HepG2 (cell line): ENCODE data around the gene MRPS25. TPM values are rescaled to one million over a fixed set of nuclear protein-coding genes. Genes with fewer than 3 reads are reported as not detected.

Experiments
- ARHGAP35 ChIP-seq: sonication (generic); formaldehyde crosslinking; IDR thresholded peaks from 2 replicates; pipeline ENCODE4 v1.9.0; 2022; ENCODE audit warnings: mild to moderate bottlenecking, inconsistent platforms, moderate library complexity, missing genetic modification reagents, borderline replicate concordance
- ATF7-NPFF ChIP-seq: sonication (generic); formaldehyde crosslinking; IDR thresholded peaks from 2 replicates; pipeline ENCODE4 v1.8.1; 2023; ENCODE audit warnings: mild to moderate bottlenecking, low read depth, missing genetic modification reagents, moderate library complexity
- CC2D1A ChIP-seq: sonication (generic); formaldehyde crosslinking; IDR thresholded peaks from 2 replicates; pipeline ENCODE4 v1.8.1; 2023; ENCODE audit warnings: mild to moderate bottlenecking, missing genetic modification reagents
- DMAP1 ChIP-seq: IDR thresholded peaks from 2 replicates; pipeline ENCODE4 v1.6.1; 2016
- ETV6 ChIP-seq: sonication (generic); formaldehyde crosslinking; conservative IDR thresholded peaks from 2 replicates; pipeline ENCODE4 v1.4.0; 2020; ENCODE audit warnings: missing genetic modification reagents
- GZF1 ChIP-seq: sonication (generic); formaldehyde crosslinking; IDR thresholded peaks from 2 replicates; pipeline ENCODE4 v1.5.1; 2020; ENCODE audit warnings: mild to moderate bottlenecking, missing genetic modification reagents
- HNF4A ChIP-seq: sonication (generic); formaldehyde crosslinking; IDR thresholded peaks from 2 replicates; pipeline ENCODE4 v1.4.0; 2020; ENCODE audit warnings: missing genetic modification reagents
- HOXA5 ChIP-seq: sonication (generic); formaldehyde crosslinking; IDR thresholded peaks from 2 replicates; pipeline ENCODE4 v1.4.0; 2020; ENCODE audit warnings: missing genetic modification reagents
- ISL2 ChIP-seq: sonication (generic); formaldehyde crosslinking; IDR thresholded peaks from 2 replicates; pipeline ENCODE4 v1.5.0; 2020; ENCODE audit warnings: missing genetic modification reagents
- KLF13 ChIP-seq: sonication (generic); formaldehyde crosslinking; IDR thresholded peaks from 2 replicates; pipeline ENCODE4 v1.4.0; 2020; ENCODE audit warnings: mild to moderate bottlenecking, missing genetic modification reagents
- PRDM10 ChIP-seq: sonication (generic); formaldehyde crosslinking; IDR thresholded peaks from 2 replicates; pipeline ENCODE4 v1.4.0; 2020; ENCODE audit warnings: low read depth, missing genetic modification reagents
- SMYD3 ChIP-seq: sonication (generic); formaldehyde crosslinking; IDR thresholded peaks from 2 replicates; pipeline ENCODE4 v1.8.1; 2023; ENCODE audit warnings: mild to moderate bottlenecking, missing genetic modification reagents
- SOX13 ChIP-seq, 3 experiments: fragments of 450-650 bp in 1 of 3; sonication (generic) in 1 of 3; formaldehyde crosslinking in 1 of 3; IDR thresholded peaks in 2 of 3; conservative IDR thresholded peaks in 1 of 3; 2 replicates each; pipeline versions ENCODE4 v1.5.0 to v1.6.1; 2016 to 2020; ENCODE audit warnings: antibody characterized with exemption in 1 of 3, mild to moderate bottlenecking in 1 of 3, missing compliant biosample characterization in 1 of 3, missing genetic modification reagents in 1 of 3, moderate library complexity in 1 of 3
- TAF1 ChIP-seq: sonication (generic); formaldehyde crosslinking; IDR thresholded peaks from 2 replicates; pipeline ENCODE4 v1.4.0; 2020; ENCODE audit warnings: missing genetic modification reagents
- THYN1 ChIP-seq: sonication (generic); formaldehyde crosslinking; IDR thresholded peaks from 2 replicates; pipeline ENCODE4 v1.8.1; 2023; ENCODE audit warnings: low read depth, mild to moderate bottlenecking, moderate library complexity, missing genetic modification reagents, borderline replicate concordance
- TOPORS ChIP-seq: sonication (generic); formaldehyde crosslinking; IDR thresholded peaks from 2 replicates; pipeline ENCODE4 v1.8.0; 2023; ENCODE audit warnings: mild to moderate bottlenecking, missing genetic modification reagents
- ZMYM4 ChIP-seq: sonication (generic); formaldehyde crosslinking; IDR thresholded peaks from 2 replicates; pipeline ENCODE4 v1.8.1; 2023; ENCODE audit warnings: mild to moderate bottlenecking, missing genetic modification reagents
- ZNF180 ChIP-seq: sonication (generic); formaldehyde crosslinking; IDR thresholded peaks from 2 replicates; pipeline ENCODE4 v1.4.0; 2020; ENCODE audit warnings: low read depth, missing genetic modification reagents, borderline replicate concordance
- ZNF274 ChIP-seq: sonication (generic); formaldehyde crosslinking; IDR thresholded peaks from 2 replicates; pipeline ENCODE4 v1.5.1; 2020; ENCODE audit warnings: mild to moderate bottlenecking, missing genetic modification reagents
- ZNF33B ChIP-seq: sonication (generic); formaldehyde crosslinking; IDR thresholded peaks from 2 replicates; pipeline ENCODE4 v1.5.1; 2020; ENCODE audit warnings: mild to moderate bottlenecking, missing genetic modification reagents
- polyA plus RNA-seq, 8 experiments: library from polyadenylated mRNA; depleted of rRNA in 3 of 8; stranded (reverse) in 7 of 8; unstranded in 1 of 8; fragments of >200 nt; fragmentation: Illumina TruSeq in 4 of 8; extraction: Trizol in 4 of 8; gene quantifications; 2 replicates each; pipeline versions ENCODE4 v1.2.1 to v1.2.3, GENCODE V29; 2011 to 2016; ENCODE audit warnings: low read depth in 4 of 8, missing spikeins in 1 of 8, mixed read lengths in 1 of 8; ENCODE audit not compliant: insufficient read depth in 1 of 8
- total RNA-seq, 5 experiments: library from RNA; depleted of rRNA; stranded (reverse); fragments of >200 nt; fragmentation: Illumina TruSeq; extraction: Trizol; gene quantifications; 2 replicates each; pipeline ENCODE4 v1.2.3, GENCODE V29; 2016; ENCODE audit warnings: low read depth in 1 of 5
- TF ChIP-seq, protein P1 (sequence below): sonication (generic); formaldehyde crosslinking; IDR thresholded peaks from 2 replicates; pipeline ENCODE4 v1.5.1; 2020; ENCODE audit warnings: mild to moderate bottlenecking, missing genetic modification reagents, borderline replicate concordance

Gene MRPS25
- total and polyA plus RNA-seq, 2 of the 13 experiments (the other 11 are each of a cell fraction or from before 2014, with no cell fraction given): 60.1 to 74.3 TPM

- peak; percentile 82 for TF ChIP-seq ATF7-NPFF (CRISPR knock-in tag)
- no peak for TF ChIP-seq THYN1
- peak; percentile 50; the same call in 1 of the 2 replicates for TF ChIP-seq PRDM10 (CRISPR knock-in tag)
- TF ChIP-seq TAF1: peak; percentile 91
- TF ChIP-seq SMYD3 (CRISPR knock-in tag): no peak
- TF ChIP-seq ISL2 (CRISPR knock-in tag): peak; percentile 80
- TF ChIP-seq HNF4A (CRISPR knock-in tag): peak; percentile 45; the same call in 1 of the 2 replicates
- TF ChIP-seq DMAP1 (CRISPR knock-in tag): peak; percentile 98
- TF ChIP-seq CC2D1A (CRISPR knock-in tag): no peak
- peak; percentile 85; the same call in 1 of the 2 replicates for TF ChIP-seq ARHGAP35 (CRISPR knock-in tag)
- 0 out of 2 replicates have a peak, but pooled peaks have one; percentile 46 for TF ChIP-seq KLF13 (CRISPR knock-in tag)
- TF ChIP-seq TOPORS: no peak
- no peak for TF ChIP-seq ZNF33B (CRISPR knock-in tag)
- TF ChIP-seq SOX13 (IDR thresholded peaks at IDR 0.05): no peak
- peak in 1 of 2 experiments; percentile 38; a peak in 2 of 4 replicates for TF ChIP-seq SOX13 (CRISPR knock-in tag; conservative IDR thresholded peaks at IDR 0.05 in 1 of 2, IDR thresholded peaks at IDR 0.05 in 1 of 2)
- 0 out of 2 replicates have a peak, but pooled peaks have one; percentile 28 for TF ChIP-seq ZNF180 (CRISPR knock-in tag)
- TF ChIP-seq GZF1: 0 out of 2 replicates have a peak, but pooled peaks have one; percentile 35
- no peak; the same call in none of the 2 replicates for TF ChIP-seq ZMYM4 (CRISPR knock-in tag)
- no peak for TF ChIP-seq ETV6
- no peak; the same call in 1 of the 2 replicates for TF ChIP-seq HOXA5 (CRISPR knock-in tag)
- TF ChIP-seq ZNF274 (CRISPR knock-in tag): peak; percentile 72; the same call in 1 of the 2 replicates
- TF ChIP-seq, protein P1, sequence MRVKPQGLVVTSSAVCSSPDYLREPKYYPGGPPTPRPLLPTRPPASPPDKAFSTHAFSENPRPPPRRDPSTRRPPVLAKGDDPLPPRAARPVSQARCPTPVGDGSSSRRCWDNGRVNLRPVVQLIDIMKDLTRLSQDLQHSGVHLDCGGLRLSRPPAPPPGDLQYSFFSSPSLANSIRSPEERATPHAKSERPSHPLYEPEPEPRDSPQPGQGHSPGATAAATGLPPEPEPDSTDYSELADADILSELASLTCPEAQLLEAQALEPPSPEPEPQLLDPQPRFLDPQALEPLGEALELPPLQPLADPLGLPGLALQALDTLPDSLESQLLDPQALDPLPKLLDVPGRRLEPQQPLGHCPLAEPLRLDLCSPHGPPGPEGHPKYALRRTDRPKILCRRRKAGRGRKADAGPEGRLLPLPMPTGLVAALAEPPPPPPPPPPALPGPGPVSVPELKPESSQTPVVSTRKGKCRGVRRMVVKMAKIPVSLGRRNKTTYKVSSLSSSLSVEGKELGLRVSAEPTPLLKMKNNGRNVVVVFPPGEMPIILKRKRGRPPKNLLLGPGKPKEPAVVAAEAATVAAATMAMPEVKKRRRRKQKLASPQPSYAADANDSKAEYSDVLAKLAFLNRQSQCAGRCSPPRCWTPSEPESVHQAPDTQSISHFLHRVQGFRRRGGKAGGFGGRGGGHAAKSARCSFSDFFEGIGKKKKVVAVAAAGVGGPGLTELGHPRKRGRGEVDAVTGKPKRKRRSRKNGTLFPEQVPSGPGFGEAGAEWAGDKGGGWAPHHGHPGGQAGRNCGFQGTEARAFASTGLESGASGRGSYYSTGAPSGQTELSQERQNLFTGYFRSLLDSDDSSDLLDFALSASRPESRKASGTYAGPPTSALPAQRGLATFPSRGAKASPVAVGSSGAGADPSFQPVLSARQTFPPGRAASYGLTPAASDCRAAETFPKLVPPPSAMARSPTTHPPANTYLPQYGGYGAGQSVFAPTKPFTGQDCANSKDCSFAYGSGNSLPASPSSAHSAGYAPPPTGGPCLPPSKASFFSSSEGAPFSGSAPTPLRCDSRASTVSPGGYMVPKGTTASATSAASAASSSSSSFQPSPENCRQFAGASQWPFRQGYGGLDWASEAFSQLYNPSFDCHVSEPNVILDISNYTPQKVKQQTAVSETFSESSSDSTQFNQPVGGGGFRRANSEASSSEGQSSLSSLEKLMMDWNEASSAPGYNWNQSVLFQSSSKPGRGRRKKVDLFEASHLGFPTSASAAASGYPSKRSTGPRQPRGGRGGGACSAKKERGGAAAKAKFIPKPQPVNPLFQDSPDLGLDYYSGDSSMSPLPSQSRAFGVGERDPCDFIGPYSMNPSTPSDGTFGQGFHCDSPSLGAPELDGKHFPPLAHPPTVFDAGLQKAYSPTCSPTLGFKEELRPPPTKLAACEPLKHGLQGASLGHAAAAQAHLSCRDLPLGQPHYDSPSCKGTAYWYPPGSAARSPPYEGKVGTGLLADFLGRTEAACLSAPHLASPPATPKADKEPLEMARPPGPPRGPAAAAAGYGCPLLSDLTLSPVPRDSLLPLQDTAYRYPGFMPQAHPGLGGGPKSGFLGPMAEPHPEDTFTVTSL (CRISPR knock-in tag): no peak
These were observed at the start of gene MRPS25 (continued) for GRCh38 chr3:15064835-15065549.
